Stimulated activated CD8-positive, alpha-beta memory T cell treated with anti-CD3 and anti-CD28 coated beads, Interleukin-15, amount 100 ng/mL, for 4 hours (primary cell): ENCODE measurements around the gene NACC1.

Experiments used
- DNase-seq, 2 donors: peaks; one replicate each; pipeline ENCODE4 v3.0.0-alpha.2; 2020; ENCODE audit warnings: low read depth in 2 of 2

NACC1 gene

DNA sequence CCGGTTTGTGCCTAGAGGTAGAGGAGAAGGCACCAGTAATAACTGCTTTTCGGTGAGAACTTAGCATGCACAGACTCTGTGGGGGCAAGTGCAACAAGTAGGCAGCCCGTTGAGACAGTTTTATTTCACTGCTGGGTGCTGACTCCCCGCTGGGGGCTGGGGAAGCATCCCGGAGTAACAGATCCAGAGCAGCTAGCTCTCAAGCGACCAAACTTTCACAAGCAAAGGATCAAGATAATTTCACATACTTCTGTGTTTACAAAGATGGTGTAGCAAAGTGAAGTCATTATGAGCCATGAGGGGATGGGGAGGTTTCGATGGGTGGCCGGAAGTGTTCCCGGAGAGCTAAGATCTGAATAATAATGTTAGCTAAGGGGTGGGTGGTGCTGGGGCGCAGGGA lies 2.8 kb downstream of the NACC1 start:
- no peak for DNase-seq

DNA sequence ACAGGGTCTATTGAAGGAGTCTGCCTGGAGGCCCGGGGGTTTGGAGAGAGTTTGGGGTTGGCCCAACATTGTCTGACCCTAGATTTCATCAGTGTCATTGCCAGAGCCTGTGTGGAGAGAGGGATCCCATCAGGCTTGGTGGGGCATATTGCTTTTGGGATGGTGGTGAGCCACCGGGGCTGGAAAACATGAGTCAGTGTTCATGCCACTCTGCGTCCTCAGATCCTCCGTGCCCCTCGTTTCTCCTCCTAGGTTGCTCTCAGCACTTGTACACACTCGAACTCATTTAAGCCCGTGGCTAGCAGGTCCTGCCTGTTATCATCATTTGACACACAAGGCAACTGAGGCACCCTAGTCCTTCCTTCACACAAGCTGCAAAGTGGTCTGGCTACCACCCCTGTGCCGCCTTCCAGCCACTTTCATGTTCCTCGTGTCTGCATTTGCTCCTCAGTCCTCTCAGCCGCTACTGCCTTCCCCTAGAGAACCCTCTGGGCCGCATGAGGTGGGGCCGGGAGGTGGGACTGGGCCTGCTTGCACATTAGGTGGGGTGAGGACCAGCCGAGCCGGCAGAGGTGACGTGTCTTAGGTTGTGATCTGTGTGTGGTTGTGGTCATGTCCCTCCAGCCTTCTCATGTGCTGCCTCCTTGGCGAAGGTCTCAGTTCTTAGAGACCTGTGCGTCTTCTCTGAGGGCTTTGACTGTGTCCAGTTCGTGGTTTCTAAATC lies 3.6 kb downstream of the NACC1 start:
- no peak for DNase-seq

DNA sequence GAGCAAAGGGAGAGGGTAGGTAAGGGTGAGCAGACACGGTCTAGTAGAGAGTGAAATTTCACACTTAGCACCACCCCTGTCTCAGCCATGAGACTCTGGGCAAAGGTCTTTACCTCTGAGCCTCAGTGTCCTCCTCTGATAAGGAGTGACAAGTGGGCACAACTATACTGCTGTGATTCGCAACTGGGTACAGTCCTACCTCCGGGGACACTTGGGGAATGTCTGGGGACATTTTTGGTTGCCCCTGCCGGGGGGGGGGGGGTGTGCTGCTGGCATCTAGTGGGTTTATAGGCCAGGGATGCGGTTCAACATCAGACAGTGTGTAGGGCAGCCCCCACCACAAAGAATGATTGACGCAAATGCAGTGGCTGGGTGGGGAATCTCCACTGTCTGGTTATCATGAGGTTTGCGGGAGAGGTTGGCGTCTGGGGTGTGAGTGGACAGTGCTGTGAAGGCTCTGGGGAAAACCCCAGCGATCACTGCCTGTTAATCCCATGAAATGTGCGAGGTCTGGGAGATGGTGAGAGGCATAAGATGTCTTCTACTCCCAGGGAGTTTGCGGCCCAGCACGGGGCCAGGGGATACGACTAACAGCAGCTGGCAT lies 4.3 kb downstream of the NACC1 start:
- DNase-seq: no peak

GRCh38 chr19:13122980-13123957 lies 5.2 kb downstream of the NACC1 start:
- DNase-seq: no peak

- DNase-seq: no peak
These were observed 9.0 kb downstream of the NACC1 start for GRCh38 chr19:13127051-13127450.

DNA sequence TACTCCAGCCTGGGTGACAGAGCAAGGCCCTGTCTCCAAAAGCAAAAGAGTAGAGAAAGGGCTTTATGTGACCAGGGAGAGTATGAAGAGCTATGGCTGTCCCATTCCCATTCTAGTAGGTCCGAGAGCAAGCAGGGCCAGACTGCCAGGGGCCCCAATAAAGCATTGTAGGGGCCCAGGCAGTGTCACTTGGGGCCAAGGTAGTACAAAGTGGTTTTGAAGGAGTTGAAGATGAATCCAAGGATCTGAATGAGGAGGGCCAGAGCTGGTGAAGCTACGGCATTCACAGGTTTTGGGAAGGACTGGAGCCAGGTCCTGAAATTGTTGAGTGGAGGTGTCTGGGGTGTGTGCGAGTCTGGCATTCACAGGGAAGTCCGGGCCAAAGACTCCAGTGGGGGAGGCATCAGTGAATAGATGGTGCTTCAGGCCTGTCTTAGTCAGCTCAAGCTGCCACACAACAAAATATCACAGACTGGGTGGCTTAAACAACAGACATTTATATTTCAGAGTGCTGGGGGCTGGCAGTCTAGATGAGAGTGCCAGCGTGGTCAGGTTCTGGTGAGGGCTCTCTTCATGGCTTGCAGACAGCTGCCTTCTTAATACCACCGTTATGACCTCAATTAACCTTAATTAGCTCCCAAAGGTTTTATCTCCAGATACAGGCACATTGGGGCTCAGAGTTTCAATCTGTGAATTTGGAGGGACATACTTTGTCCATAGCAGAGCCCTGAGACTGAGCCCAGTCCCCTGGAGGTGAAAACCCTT lies 9.9 kb downstream of the NACC1 start:
- no peak for DNase-seq

DNA sequence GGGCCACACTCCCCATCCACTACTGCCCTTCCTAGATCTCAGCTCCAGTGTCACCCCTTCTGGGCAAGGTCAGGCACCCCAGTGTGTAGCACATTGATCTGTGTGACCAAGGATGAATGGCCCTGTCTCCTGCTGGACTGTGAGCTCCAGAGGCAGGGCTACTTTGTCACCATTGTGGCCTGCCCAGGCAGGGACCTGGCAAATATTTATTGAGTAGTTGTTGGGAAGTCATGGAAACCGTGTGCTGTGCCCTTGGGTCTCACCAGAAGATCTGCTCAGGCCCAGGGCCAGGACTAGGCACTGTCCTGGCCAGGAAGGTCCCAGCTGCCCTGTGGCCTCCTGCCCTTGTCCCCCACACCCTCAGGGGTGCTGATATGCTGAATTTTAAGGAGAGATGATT lies 10.5 kb downstream of the NACC1 start:
- no peak for DNase-seq

GRCh38 chr19:13129384-13129783 lies 11.3 kb downstream of the NACC1 start:
- DNase-seq: no peak

GRCh38 chr19:13130886-13131490 lies 12.9 kb downstream of the NACC1 start:
- DNase-seq: no peak

DNA sequence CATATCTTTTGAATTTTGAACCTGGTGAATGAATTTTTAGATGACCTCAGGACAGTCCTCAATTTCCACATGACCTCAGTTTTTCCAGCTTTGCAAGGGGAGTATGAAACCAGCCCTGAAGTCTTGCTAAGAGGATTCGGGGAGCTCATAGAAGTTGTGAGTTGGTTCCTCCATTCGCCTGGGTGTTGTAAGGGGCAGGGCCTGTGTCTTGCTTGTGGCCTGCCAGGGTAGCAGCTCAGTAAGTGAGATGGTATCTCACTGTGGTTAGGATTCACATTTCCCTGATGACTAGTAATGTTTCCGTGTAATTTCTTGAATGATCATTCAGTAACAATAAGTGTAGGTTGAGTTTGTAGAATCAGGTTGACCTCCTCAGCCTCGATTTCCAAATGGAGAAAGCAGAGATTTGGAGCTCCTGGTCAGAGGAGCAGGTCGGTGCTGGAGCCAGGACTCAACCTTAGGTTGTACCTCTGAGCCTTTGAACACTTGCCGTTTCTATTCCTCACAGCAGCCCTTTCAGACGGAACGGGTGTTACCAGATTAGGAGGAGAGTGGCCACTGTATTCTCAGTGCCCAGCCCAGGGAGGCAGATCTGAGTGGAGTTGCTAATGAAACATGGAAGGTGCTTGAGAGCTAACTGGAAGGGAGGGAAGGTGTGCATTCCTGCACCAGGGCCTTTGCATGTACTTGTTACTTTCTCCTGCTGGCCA lies 14.6 kb downstream of the NACC1 start:
- DNase-seq: peak in 1 of 2 donors; percentile 65

- no peak for DNase-seq
These were observed 15.3 kb downstream of the NACC1 start for GRCh38 chr19:13133241-13133870.

- no peak for DNase-seq
These were observed 16.6 kb downstream of the NACC1 start for GRCh38 chr19:13134626-13135025.

- DNase-seq: no peak
These were observed 17.3 kb downstream of the NACC1 start for GRCh38 chr19:13135068-13136062.

GRCh38 chr19:13137290-13137794 lies 19.3 kb downstream of the NACC1 start:
- no peak for DNase-seq

DNA sequence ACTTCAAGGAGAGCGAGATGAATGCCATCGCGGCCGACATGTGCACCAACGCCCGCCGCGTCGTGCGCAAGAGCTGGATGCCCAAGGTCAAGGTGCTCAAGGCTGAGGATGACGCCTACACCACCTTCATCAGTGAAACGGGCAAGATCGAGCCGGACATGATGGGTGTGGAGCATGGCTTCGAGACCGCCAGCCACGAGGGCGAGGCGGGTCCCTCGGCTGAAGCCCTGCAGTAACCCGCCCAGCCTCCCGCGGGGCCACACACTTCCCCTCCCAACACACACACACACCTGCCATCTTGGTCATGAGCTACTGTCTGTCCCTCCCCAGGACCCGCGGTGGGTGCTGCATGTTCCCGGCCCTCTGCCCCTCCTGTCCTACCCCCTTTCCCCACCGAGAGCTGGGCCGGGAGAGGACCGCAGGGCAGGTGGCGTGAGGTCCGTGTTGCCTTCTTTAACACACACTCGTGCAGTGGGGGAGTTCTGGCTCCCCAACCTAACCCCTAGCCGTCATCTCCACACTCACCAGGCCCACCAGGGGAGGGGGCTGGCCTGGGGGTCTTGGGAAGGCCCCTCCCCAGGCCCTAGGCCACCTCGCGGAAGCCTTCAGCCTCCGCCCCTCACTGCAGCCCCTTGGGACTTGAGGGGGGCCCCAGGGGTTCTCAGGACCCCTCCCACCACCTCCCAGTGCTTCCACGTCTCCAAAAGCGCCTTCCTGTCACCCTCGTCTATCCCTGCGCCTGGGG lies 20.3 kb downstream of the NACC1 start:
- no peak for DNase-seq

DNA sequence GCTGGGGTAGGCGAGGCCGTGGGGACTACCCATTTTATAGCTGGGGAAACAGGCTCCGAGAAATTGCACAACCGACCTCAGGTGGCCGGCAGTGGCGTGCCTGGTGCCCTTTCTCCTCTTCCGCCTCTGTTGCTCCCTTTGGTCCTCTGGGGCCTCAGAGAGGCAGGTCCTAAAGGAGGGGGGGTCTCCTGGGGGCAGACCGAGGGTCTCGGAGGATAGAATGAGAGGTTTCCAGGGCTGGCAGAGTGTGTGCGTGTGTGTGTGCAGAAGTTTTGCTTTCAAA lies 20.8 kb downstream of the NACC1 start:
- no peak for DNase-seq

- DNase-seq: no peak
These were observed 21.7 kb downstream of the NACC1 start for GRCh38 chr19:13139633-13140311.
